ENCODE data around the gene PPP2R3B.
"Not testable (repeated sequence)": the region's sequence is repeated elsewhere in the genome, so short reads cannot be mapped to it uniquely, and the experiment has no call there.

The PPP2R3B gene

GRCh38 chrX:355329-356050 lies 31.2 kb downstream of the PPP2R3B start:
- Mint-ChIP-seq H3K27ac (peak overlapping the region; percentile 78), H3K9me3 (peaks cover 22% of the 10 kb centered on the region), H3K36me3 (ENCODE audit: low read depth) (peaks cover 65% of the 10 kb centered on the region), H3K4me1 (peaks cover 41% of the 10 kb centered on the region), H3K4me3 (no peak overlapping the region), H3K27me3 (ENCODE audit: low read depth, poor library complexity) (peaks cover 3% of the 10 kb centered on the region)
- DNase-seq: no peak
- TF ChIP-seq CTCF (IDR thresholded peaks at IDR 0.05): no peak

- H3K4me3 Mint-ChIP-seq: no peak overlapping the region
- peak overlapping the region; percentile 78 for H3K27ac Mint-ChIP-seq
- peaks cover under 1% of the 10 kb centered on the region for H3K27me3 Mint-ChIP-seq (ENCODE audit: low read depth, poor library complexity)
These were observed 32.9 kb downstream of the PPP2R3B start for GRCh38 chrX:353566-354535.

GRCh38 chrX:352582-353314 lies 34.0 kb downstream of the PPP2R3B start:
- Mint-ChIP-seq H3K27me3 (ENCODE audit: low read depth, poor library complexity) (no peaks in the 10 kb centered on the region), H3K9me3 (peaks cover 6% of the 10 kb centered on the region), H3K36me3 (ENCODE audit: low read depth) (peaks cover 67% of the 10 kb centered on the region), H3K4me3 (no peak overlapping the region), H3K27ac (peak overlapping the region; percentile 98), H3K4me1 (peaks cover 67% of the 10 kb centered on the region)
- TF ChIP-seq CTCF (IDR thresholded peaks at IDR 0.05): no peak
- DNase-seq: no peak

More at GRCh38 chrX:353566-354535, 32.9 kb downstream of the PPP2R3B start:
- Mint-ChIP-seq H3K9me3 (peaks cover 6% of the 10 kb centered on the region), H3K4me1 (peaks cover 58% of the 10 kb centered on the region), H3K36me3 (ENCODE audit: low read depth) (peaks cover 64% of the 10 kb centered on the region)
- TF ChIP-seq CTCF (IDR thresholded peaks at IDR 0.05): no peak
- DNase-seq: no peak

DNA sequence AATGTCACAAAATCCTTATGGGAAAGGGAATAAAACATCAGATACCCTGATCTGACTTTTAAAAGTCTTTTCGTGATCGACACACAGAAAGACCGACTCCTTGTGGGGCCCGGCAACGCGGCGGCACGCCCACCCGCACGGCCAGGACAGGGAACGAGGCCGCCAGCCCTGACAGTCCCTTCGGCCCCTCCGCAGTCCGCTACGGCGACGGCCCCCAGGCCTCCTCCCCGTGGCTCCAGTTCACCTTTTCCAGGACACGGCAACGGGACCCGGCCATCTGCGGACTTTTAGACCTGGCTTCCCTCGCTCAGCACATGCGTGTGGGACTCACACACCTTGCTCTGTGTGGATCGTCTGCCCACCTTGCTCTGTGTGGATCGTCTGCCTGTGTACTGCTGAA lies 34.5 kb downstream of the PPP2R3B start:
- DNase-seq: no peak
- Mint-ChIP-seq H3K36me3 (ENCODE audit: low read depth) (peaks cover 63% of the 10 kb centered on the region), H3K27ac (peak overlapping the region; percentile 98), H3K9me3 (peaks cover under 1% of the 10 kb centered on the region), H3K4me1 (peaks cover 62% of the 10 kb centered on the region), H3K4me3 (no peak overlapping the region), H3K27me3 (ENCODE audit: low read depth, poor library complexity) (no peaks in the 10 kb centered on the region)
- no peak for TF ChIP-seq CTCF (IDR thresholded peaks at IDR 0.05)

- no peak for DNase-seq
- H3K4me3 Mint-ChIP-seq: no peak overlapping the region
- H3K4me1 Mint-ChIP-seq: peaks cover 57% of the 10 kb centered on the region
These were observed 35.0 kb downstream of the PPP2R3B start for GRCh38 chrX:351736-352135.

GRCh38 chrX:351324-351641 lies 35.4 kb downstream of the PPP2R3B start:
- not testable (repeated sequence) for H3K27ac Mint-ChIP-seq; H3K4me3 Mint-ChIP-seq; DNase-seq; H3K9me3 Mint-ChIP-seq; H3K27me3 Mint-ChIP-seq (ENCODE audit: low read depth, poor library complexity)
- peaks cover 53% of the 10 kb centered on the region for H3K4me1 Mint-ChIP-seq
- H3K36me3 Mint-ChIP-seq (ENCODE audit: low read depth): peaks cover 59% of the 10 kb centered on the region

More at GRCh38 chrX:351736-352135, 35.0 kb downstream of the PPP2R3B start:
- H3K9me3 Mint-ChIP-seq: no peaks in the 10 kb centered on the region
- H3K36me3 Mint-ChIP-seq (ENCODE audit: low read depth): peaks cover 62% of the 10 kb centered on the region
- no peaks in the 10 kb centered on the region for H3K27me3 Mint-ChIP-seq (ENCODE audit: low read depth, poor library complexity)
- TF ChIP-seq CTCF (IDR thresholded peaks at IDR 0.05): no peak
- no peak overlapping the region for H3K27ac Mint-ChIP-seq

Measured in nephron progenitor cell (in vitro differentiated cells).